SK-N-SH treated with all-trans-retinoic acid at 6 μM for 48 hours (cell line): ENCODE results near the gene IQSEC1.

ENCODE experiments used
- ISL1 ChIP-seq: fragments of 250-450 bp; sonication (Bioruptor Pico); IDR thresholded peaks from 2 replicates; pipeline ENCODE4 v2.1.2; 2022; ENCODE audit warnings: mild to moderate bottlenecking, moderate library complexity
- PATZ1 ChIP-seq: fragments of 250-450 bp; sonication (Bioruptor Pico); IDR thresholded peaks from 2 replicates; pipeline ENCODE4 v1.8.0; 2020; ENCODE audit warnings: mild to moderate bottlenecking, moderate library complexity, borderline replicate concordance
- POU6F1 ChIP-seq: fragments of 250-450 bp; sonication (Bioruptor Pico); IDR thresholded peaks from 2 replicates; pipeline ENCODE4 v1.8.0; 2021; ENCODE audit warnings: low read depth, mild to moderate bottlenecking, moderate library complexity, borderline replicate concordance
- RARB ChIP-seq: fragments of 250-450 bp; sonication (Bioruptor Pico); IDR thresholded peaks from 2 replicates; pipeline ENCODE4 v1.8.0; 2021; ENCODE audit warnings: mild to moderate bottlenecking, moderate library complexity
- SNAI2 ChIP-seq: fragments of 250-450 bp; sonication (Bioruptor Pico); IDR thresholded peaks from 2 replicates; pipeline ENCODE4 v1.5.0; 2020; ENCODE audit warnings: mild to moderate bottlenecking, moderate library complexity
- TCF4 ChIP-seq: fragments of 250-450 bp; sonication (Bioruptor Pico); IDR thresholded peaks from 2 replicates; pipeline ENCODE4 v1.8.0; 2021; ENCODE audit warnings: mild to moderate bottlenecking, moderate library complexity, borderline replicate concordance
- ZFP30 ChIP-seq: fragments of 450-650 bp; formaldehyde crosslinking; IDR thresholded peaks from 2 replicates; pipeline ENCODE4 v1.5.0; 2022; ENCODE audit warnings: mild to moderate bottlenecking, moderate library complexity

- TF ChIP-seq POU6F1 (CRISPR knock-in tag): no peak
- no peak for TF ChIP-seq RARB (CRISPR knock-in tag)
- no peak for TF ChIP-seq PATZ1 (CRISPR knock-in tag)
- no peak for TF ChIP-seq ISL1
- no peak for TF ChIP-seq ZFP30 (CRISPR knock-in tag)
- TF ChIP-seq SNAI2 (CRISPR knock-in tag): no peak
- no peak for TF ChIP-seq TCF4
These were observed 47.3 kb downstream of the IQSEC1 start for GRCh38 chr3:13025778-13026518.
